NCI-H2227 treated with DMSO at 0.1 percent for 48 hours (cell line): ENCODE measurements around the gene WSB1.
"Not testable (repeated sequence)": the region's sequence is repeated elsewhere in the genome, so short reads cannot be mapped to it uniquely, and the experiment has no call there.

ENCODE experiments used
- DNase-seq: peaks from one replicate; lab custom pipeline; 2025; lab: John Stamatoyannopoulos, UW

The WSB1 gene

GRCh38 chr17:27315796-27316465, 22.0 kb downstream of the WSB1 start:
- no peak for DNase-seq

DNA sequence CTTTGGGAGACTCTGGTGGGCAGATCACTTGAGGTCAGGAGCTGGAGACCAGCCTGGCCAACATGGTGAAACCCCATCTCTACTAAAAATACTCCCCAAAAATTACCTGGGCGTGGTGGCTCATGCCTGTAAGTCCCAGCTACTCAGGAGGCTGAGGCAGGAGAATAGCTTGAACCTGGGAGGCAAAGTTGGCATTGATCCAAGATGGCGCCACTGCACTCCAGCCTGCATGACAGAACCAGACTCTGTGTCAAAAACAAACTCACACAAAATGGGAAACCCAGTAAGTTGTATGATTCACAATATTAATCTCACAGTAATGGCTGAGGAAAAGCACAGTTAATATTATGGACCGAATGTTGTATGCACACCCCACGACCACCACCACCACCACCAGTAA, 24.3 kb downstream of the WSB1 start:
- no peak for DNase-seq

DNA sequence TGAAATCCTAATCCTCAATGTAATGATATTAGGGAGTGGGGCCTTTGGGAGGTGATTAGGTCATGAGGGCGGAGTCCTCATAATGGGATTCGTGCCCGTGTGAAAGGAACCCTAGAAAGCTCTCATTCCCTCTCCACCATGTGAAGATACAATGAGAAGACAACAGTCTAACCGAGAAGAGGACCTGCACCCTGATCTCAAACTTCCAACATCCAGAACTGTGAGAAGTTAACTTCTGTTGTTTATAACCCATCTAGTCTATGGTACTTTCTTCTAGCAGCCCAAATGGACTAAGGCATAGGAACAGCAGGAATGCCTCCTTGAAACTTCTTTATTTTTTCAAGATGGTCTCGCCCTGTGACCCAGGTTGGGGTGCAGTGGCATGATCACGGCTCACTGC, 24.7 kb downstream of the WSB1 start:
- no peak for DNase-seq

DNA sequence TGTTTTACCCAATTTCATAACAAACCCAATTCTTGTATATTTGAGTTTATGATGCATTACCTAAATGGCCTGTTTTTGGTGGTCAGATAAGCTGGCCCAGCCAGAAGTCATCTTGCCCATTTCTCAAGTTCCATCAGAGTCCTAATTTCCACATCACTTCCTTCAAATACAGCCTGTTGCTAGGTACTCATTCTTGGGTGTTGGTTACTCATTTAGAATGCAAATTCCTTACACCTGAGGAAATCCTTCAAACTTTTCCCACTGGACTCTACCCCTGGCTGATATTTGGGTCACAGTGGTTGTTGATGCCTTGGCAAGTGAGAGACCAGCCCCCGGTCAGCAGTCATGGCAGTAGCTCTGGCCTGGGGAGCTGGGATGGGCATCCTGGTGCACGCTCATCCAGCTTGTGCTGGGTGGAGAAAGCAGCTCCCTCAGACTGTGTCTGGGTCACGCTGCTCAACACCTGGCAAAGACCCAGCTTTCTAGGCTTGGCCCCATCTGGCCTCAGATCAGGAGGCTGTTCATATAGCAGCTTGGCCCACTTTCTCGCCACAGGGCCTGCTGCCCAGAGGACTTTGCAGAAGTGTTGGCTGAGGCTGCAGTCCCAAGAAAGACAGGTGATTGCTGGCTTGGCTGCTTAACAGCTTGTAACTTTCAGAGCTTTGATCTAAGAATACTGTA, 25.8 kb downstream of the WSB1 start:
- no peak for DNase-seq

DNA sequence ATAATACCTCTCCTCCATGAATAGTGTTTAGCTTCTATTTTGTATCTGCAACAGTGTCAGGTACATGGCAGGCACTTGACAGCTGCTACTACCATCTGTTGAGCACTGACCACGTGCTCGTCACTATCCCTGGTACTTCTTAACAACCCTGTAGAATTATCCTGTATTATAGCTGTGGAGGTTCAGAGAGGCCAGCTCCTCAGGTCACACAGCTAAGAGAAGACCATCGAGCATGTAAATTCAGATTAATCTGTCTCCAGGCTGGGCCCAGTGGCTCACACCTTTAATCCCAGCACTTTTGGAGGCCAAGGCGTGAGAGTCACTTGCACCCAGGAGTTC, 26.3 kb downstream of the WSB1 start:
- no peak for DNase-seq

DNA sequence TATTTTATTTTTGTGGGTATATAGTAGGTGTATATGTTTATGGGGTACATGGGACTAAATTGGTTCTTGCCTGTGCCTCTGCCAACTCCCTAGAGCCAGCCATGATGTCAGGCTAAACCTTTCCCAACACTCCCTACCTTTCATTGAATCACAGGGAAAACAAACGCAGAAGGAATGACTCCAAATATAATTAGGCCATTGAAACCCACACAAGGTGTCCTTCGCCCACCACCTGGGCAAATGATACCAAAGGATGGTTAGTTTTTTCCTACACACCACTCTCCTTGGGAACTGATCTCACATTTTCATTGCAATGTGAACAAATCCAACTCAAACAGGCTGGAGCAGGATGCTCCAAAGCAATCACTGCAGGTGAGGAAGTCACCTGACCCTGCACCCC, 27.5 kb downstream of the WSB1 start:
- no peak for DNase-seq

- DNase-seq = no peak
Measured at GRCh38 chr17:27322026-27322425, 28.1 kb downstream of the WSB1 start.

- no peak for DNase-seq
Measured at GRCh38 chr17:27322690-27323508, 29.0 kb downstream of the WSB1 start.

DNA sequence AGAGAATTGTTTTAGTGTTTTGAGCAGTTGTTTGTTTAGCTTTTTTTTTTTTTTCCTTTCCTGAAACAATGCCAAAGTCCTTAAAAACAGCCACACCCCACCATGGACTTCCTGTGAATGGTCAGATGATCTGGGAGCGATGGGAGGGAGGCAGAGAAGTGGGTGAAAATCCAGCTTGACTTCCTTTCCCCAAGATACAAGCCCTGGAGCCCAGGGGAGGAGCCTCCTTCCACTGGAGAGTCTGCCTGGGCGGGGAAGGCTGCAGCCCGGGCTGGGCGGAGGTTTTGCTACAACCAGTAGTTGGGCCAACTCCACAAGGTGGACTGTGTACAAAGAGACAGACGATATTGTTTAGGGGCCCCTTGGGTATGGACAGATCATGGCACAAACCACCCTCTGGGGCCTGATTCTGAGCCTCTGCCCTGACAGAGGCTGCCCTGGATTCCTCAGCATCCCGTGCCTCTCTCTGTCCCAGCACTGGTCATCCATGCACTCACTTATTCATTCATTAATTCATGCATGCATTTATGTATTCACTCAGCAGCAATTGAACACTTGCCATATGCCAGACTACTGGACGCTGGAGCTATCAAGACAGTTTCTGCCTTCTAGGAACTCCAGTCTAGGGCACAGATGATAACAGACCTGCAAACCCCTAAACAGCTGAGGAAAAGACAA, 29.8 kb downstream of the WSB1 start:
- DNase-seq = peak; percentile 3

- DNase-seq = no peak
Measured at GRCh38 chr17:27324771-27325339, 30.9 kb downstream of the WSB1 start.

GRCh38 chr17:27326051-27326450, 32.1 kb downstream of the WSB1 start:
- DNase-seq = no peak

GRCh38 chr17:27326585-27326984, 32.7 kb downstream of the WSB1 start:
- DNase-seq = no peak

GRCh38 chr17:27327397-27327796, 33.5 kb downstream of the WSB1 start:
- no peak for DNase-seq

DNA sequence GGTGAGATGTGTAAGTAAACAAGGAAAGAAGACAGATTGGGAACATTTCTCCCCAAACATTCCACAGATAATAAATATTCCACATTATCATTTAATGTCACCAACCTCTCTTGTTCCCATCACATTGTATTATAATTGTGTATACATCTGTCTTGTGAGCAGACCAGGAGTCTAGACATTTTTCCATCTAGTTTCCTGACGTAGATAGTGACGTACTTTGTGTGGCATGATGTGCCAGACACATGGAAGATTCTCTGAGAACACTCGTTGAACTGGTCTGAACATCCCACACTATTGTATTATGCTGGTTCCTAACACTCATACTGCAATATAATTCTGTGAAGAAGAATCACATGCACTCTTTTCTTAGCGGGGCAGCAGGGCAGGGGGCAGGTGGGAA, 34.0 kb downstream of the WSB1 start:
- no peak for DNase-seq

- DNase-seq = not testable (repeated sequence)
Measured at GRCh38 chr17:27328686-27329085, 34.8 kb downstream of the WSB1 start.

- no peak for DNase-seq
Measured at GRCh38 chr17:27329146-27329805, 35.4 kb downstream of the WSB1 start.

- no peak for DNase-seq
Measured at GRCh38 chr17:27332047-27332393, 38.1 kb downstream of the WSB1 start.

GRCh38 chr17:27332485-27333409, 38.8 kb downstream of the WSB1 start:
- DNase-seq = peak; percentile 82

- no peak for DNase-seq
Measured at GRCh38 chr17:27333410-27333980, 39.6 kb downstream of the WSB1 start.

DNA sequence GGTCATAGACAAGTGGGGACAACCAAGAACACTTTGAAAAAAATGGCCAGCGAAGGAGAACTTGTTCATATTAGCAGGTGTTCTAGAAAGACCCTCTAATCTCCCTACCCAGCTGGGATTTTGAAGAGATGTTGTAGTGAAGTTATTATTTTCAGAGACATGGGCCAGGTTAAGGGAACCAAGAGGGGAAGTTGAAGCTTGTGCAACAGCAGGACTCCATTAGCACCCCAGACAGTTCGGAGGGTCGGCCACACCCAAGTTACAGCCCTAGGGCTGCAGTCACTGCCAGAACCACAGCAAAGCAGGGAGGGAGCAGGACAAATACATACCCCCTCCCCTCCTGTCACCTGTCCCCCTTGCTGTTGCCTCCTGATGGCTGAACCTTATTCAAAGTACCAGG, 42.3 kb downstream of the WSB1 start:
- DNase-seq = no peak
